Liver (tissue), 9 donors: Measurements from ENCODE around the gene SLC27A3. TPM values are rescaled to one million over a fixed set of nuclear protein-coding genes. Genes with fewer than 3 reads are reported as not detected.
A peak's percentile ranks its signal among the peaks of the same experiment; 100 is the strongest.

ENCODE experiments used
- DNase-seq: peaks from one replicate; pipeline ENCODE4 v3.0.0-alpha.2; 2017; ENCODE audit warnings: low spot score
- H3K27ac ChIP-seq, 2 donors: one replicate each; pipeline ENCODE4 v1.7.0; 2013; ENCODE audit warnings: inconsistent platforms in 2 of 2, low read length in 2 of 2, control low read depth in 1 of 2, low read depth in 1 of 2, mild to moderate bottlenecking in 1 of 2
- H3K27me3 ChIP-seq, 4 donors: one replicate each; pipeline versions ENCODE4 v1.6.1 to v1.7.0; 2013; ENCODE audit warnings: low read length in 3 of 4, inconsistent platforms in 1 of 4, mild to moderate bottlenecking in 1 of 4, moderate library complexity in 1 of 4; ENCODE audit not compliant: control insufficient read depth in 4 of 4, insufficient read depth in 4 of 4
- H3K36me3 ChIP-seq, 4 donors: one replicate each; pipeline versions ENCODE4 v1.6.1 to v1.7.0; 2013; ENCODE audit warnings: low read length in 3 of 4, mild to moderate bottlenecking in 3 of 4, low read depth in 1 of 4, moderate library complexity in 1 of 4; ENCODE audit not compliant: control insufficient read depth in 4 of 4, insufficient read depth in 3 of 4
- H3K4me1 ChIP-seq, 4 donors: one replicate each; pipeline versions ENCODE4 v1.6.1 to v1.7.0; 2013; ENCODE audit warnings: low read length in 3 of 4, mild to moderate bottlenecking in 3 of 4, moderate library complexity in 1 of 4; ENCODE audit not compliant: control insufficient read depth in 4 of 4, insufficient read depth in 4 of 4
- H3K4me3 ChIP-seq, 3 donors: one replicate each; pipeline versions ENCODE4 v1.6.1 to v1.7.0; 2013; ENCODE audit warnings: low read length in 3 of 3, control low read depth in 1 of 3, low read depth in 1 of 3, mild to moderate bottlenecking in 1 of 3
- H3K9ac ChIP-seq, 2 donors: one replicate each; pipeline ENCODE4 v1.7.0; 2013; ENCODE audit warnings: low read length in 2 of 2, mild to moderate bottlenecking in 2 of 2, moderate library complexity in 2 of 2, control low read depth in 1 of 2, low read depth in 1 of 2
- H3K9me3 ChIP-seq, 4 donors: one replicate each; pipeline versions ENCODE4 v1.6.1 to v1.7.0; 2013; ENCODE audit warnings: low read length in 3 of 4; ENCODE audit not compliant: control insufficient read depth in 4 of 4
- ATF3 ChIP-seq: IDR thresholded peaks from 2 replicates; pipeline ENCODE4 v1.6.1; 2016; ENCODE audit warnings: antibody characterized with exemption
- CTCF ChIP-seq: fragments of 150-350 bp; IDR thresholded peaks from 2 replicates; pipeline ENCODE4 v1.5.1; 2017; ENCODE audit warnings: improper control_type of control experiment, low read depth, low read length; ENCODE audit not compliant: missing input control
- EGR1 ChIP-seq, 2 donors: IDR thresholded peaks; 2 replicates each; pipeline ENCODE4 v1.6.1; 2016 to 2018; ENCODE audit warnings: antibody characterized with exemption in 2 of 2, low read depth in 2 of 2
- FOXA1 ChIP-seq: IDR thresholded peaks from 2 replicates; pipeline ENCODE4 v1.6.1; 2016; ENCODE audit warnings: antibody characterized with exemption
- FOXA2 ChIP-seq: IDR thresholded peaks from 2 replicates; pipeline ENCODE4 v1.6.1; 2016; ENCODE audit warnings: antibody characterized with exemption
- GABPA ChIP-seq, 2 donors: IDR thresholded peaks in 1 of 2; conservative IDR thresholded peaks in 1 of 2; 2 replicates each; pipeline ENCODE4 v1.6.1; 2016; ENCODE audit warnings: antibody characterized with exemption in 2 of 2, mild to moderate bottlenecking in 1 of 2, moderate library complexity in 1 of 2
- HNF4A ChIP-seq, 2 donors: conservative IDR thresholded peaks; 2 replicates each; pipeline ENCODE4 v1.6.1; 2016; ENCODE audit warnings: antibody characterized with exemption in 2 of 2, mild to moderate bottlenecking in 2 of 2
- HNF4G ChIP-seq: IDR thresholded peaks from 2 replicates; pipeline ENCODE4 v1.6.1; 2016; ENCODE audit warnings: antibody characterized with exemption
- JUND ChIP-seq, 2 donors: IDR thresholded peaks; 2 replicates each; pipeline ENCODE4 v1.6.1; 2016; ENCODE audit warnings: antibody characterized with exemption in 2 of 2
- MAX ChIP-seq: IDR thresholded peaks from 2 replicates; pipeline ENCODE4 v1.6.1; 2016; ENCODE audit warnings: antibody characterized with exemption
- NR2F2 ChIP-seq: IDR thresholded peaks from 2 replicates; pipeline ENCODE4 v1.6.1; 2016; ENCODE audit warnings: antibody characterized with exemption
- RAD21 ChIP-seq, 2 donors: IDR thresholded peaks; 2 replicates each; pipeline ENCODE4 v1.6.1; 2016; ENCODE audit warnings: antibody characterized with exemption in 2 of 2, mild to moderate bottlenecking in 2 of 2
- REST ChIP-seq: IDR thresholded peaks from 2 replicates; pipeline ENCODE4 v1.6.1; 2016; ENCODE audit warnings: antibody characterized with exemption, mild to moderate bottlenecking
- RXRA ChIP-seq, 2 donors: IDR thresholded peaks; 2 replicates each; pipeline ENCODE4 v1.6.1; 2017 to 2018; ENCODE audit warnings: antibody characterized with exemption in 2 of 2, mild to moderate bottlenecking in 1 of 2
- SP1 ChIP-seq: IDR thresholded peaks from 2 replicates; pipeline ENCODE4 v1.6.1; 2018; ENCODE audit warnings: antibody characterized with exemption, mild to moderate bottlenecking
- TAF1 ChIP-seq: conservative IDR thresholded peaks from 2 replicates; pipeline ENCODE4 v1.6.1; 2016; ENCODE audit warnings: antibody characterized with exemption, mild to moderate bottlenecking
- YY1 ChIP-seq: IDR thresholded peaks from 2 replicates; pipeline ENCODE4 v1.6.1; 2016; ENCODE audit warnings: antibody characterized with exemption, mild to moderate bottlenecking
- ZBTB33 ChIP-seq: IDR thresholded peaks from 2 replicates; pipeline ENCODE4 v1.6.1; 2016; ENCODE audit warnings: antibody characterized with exemption
- WGBS: extraction: QIAGEN DNeasy Blood & Tissue Kit; methylation state at CpG from one replicate; pipeline ENCODE4 v1.1.7; 2013; 5-methylcytosine and 5-hydroxymethylcytosine counted together
- polyA plus RNA-seq, 2 donors: library from polyadenylated mRNA; stranded (reverse) in 1 of 2; unstranded in 1 of 2; fragments of 200-250 nt in 1 of 2; fragments of >200 nt in 1 of 2; fragmentation: Nextera tagmentation in 1 of 2; extraction: Ambion mirVana in 1 of 2; gene quantifications; one replicate each; pipeline versions ENCODE4 v1.2.1 to v1.2.3, GENCODE V29; 2013 to 2015
- total RNA-seq, 2 donors: library from RNA; depleted of rRNA; stranded (reverse); fragments of >200 nt; gene quantifications; one replicate each; pipeline ENCODE4 v1.2.3, GENCODE V29; 2014
- donor health status: healthy.
- donor health status: healthy.
- donor health status: healthy.
- donor health status: healthy.
- donor health status: healthy.

Gene SLC27A3
- total and polyA plus RNA-seq, 4 donors, result 18.1 to 47.4 (median 28.2) TPM

DNA sequence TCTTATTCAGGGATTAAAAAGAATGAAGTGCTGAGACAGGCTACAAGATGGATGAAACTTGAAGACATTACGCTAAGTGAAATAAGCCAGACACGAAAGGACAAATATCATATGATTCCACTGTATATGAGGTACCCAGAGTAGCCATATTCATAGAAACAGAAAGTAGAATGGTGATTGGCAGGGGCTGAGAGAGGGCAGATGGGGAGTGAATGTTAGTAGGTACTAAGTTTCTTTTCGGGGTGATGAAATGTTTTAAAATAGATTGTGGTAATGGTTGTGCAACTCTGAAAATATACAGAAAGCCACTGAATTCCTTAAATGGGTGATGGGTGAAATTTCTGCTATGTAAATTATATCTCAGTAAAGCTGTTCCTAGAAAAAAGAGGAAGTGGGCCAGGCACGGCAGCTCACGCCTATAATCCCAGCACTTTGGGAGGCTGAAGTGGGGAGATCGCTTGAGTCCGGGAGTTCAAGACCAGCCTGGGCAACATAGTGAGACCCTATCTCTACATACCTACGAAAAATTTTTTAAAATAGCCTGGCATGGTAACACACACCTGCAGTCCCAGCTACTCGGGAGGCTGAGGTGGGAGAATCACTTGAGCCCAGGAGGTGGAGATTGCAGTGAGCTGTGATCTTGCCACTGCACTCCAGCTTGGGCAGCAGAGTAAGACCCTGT is 15.9 kb downstream of the SLC27A3 start (continued):
- no peak for TF ChIP-seq CTCF
- no peak for TF ChIP-seq EGR1 (IDR thresholded peaks at IDR 0.05; ENCODE audit: low read depth in 2 of 2)
- TF ChIP-seq FOXA2, result no peak
- no peak for TF ChIP-seq HNF4A (conservative IDR thresholded peaks at IDR 0.05)
- no peak for TF ChIP-seq HNF4G
- no peak for TF ChIP-seq TAF1
- TF ChIP-seq NR2F2, result no peak
- peak; percentile 35 for TF ChIP-seq ATF3
- no peak for TF ChIP-seq MAX
- TF ChIP-seq RXRA (IDR thresholded peaks at IDR 0.05), result peak in 1 of 2 donors; percentile 6
- peak; percentile 31 for TF ChIP-seq YY1
- TF ChIP-seq SP1, result peak; percentile 19
- no peak for TF ChIP-seq GABPA (IDR thresholded peaks at IDR 0.05 in 1 of 2, conservative IDR thresholded peaks at IDR 0.05 in 1 of 2)

DNA sequence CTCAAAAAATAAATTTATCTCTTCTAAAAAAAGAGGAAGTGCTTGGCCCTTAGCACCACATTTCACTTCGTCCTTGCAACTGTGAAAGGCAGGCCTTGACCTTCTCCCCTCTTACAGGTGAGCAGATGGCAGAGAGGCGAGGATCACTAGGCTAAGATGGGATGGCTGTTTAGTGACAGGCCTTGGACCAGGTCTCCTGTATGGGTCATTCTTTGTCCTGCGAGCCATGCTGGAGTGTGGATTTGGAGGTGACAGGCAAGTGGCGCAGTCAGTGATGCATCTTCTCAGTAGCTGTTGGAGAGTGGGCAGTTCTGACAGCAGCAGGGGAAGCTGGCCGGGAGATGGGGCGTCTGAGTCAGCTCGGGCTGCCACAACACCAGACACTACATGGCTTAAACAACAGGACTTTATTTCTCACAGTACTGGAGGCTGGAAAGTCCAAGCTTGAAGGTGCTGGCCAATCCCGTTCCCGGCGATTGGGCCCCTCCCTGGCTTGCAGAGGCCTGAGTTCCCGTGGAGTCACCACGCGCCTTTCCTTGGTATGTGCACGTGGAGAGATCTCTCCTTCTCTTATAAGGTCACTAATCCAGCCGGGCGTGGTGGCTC is 16.5 kb downstream of the SLC27A3 start:
- no peak overlapping the region for H3K4me3 ChIP-seq
- no peaks in the 10 kb centered on the region for H3K27me3 ChIP-seq

More for the DNA sequence above, 16.5 kb downstream of the SLC27A3 start:
- Histone ChIP-seq H3K4me1 (peaks cover 3 to 19% (median 15%) of the 10 kb centered on the region in 4 donors), H3K9ac (no peak overlapping the region), H3K9me3 (no peaks in the 10 kb centered on the region), H3K36me3 (no peaks in the 10 kb centered on the region), H3K27ac (peak overlapping the region; percentile 21 to 58)
- no peak for DNase-seq
- TF ChIP-seq YY1 (no peak), FOXA1 (no peak), HNF4A (conservative IDR thresholded peaks at IDR 0.05) (no peak), MAX (no peak), TAF1 (no peak), JUND (IDR thresholded peaks at IDR 0.05) (no peak), HNF4G (no peak), FOXA2 (no peak), RAD21 (IDR thresholded peaks at IDR 0.05) (no peak), REST (no peak), ZBTB33 (no peak), EGR1 (IDR thresholded peaks at IDR 0.05; ENCODE audit: low read depth in 2 of 2) (no peak), CTCF (no peak), GABPA (IDR thresholded peaks at IDR 0.05 in 1 of 2, conservative IDR thresholded peaks at IDR 0.05 in 1 of 2) (no peak), ATF3 (no peak), RXRA (IDR thresholded peaks at IDR 0.05) (no peak)
- 91% methylated on average over 16 of the region's 16 CpGs for WGBS
